ENCODE results near the gene TCERG1.

TCERG1 gene

GRCh38 chr5:146560205-146560812 lies 113.2 kb downstream of the TCERG1 start:
- no peaks in the 10 kb centered on the region for H3K27me3 ChIP-seq (ENCODE audit: insufficient read depth, poor library complexity, severe bottlenecking)
- H3K27ac ChIP-seq (ENCODE audit: poor library complexity, severe bottlenecking): no peak overlapping the region
- no peaks in the 10 kb centered on the region for H3K36me3 ChIP-seq (ENCODE audit: low read depth)
- no peak for TF ChIP-seq CTCF (IDR thresholded peaks at IDR 0.05; ENCODE audit: poor library complexity, severe bottlenecking)
- H3K9me3 ChIP-seq (ENCODE audit: severe bottlenecking): no peaks in the 10 kb centered on the region
- H3K4me3 ChIP-seq (ENCODE audit: severe bottlenecking): no peak overlapping the region
- ATAC-seq (ENCODE audit: low read depth): no peak
- no peaks in the 10 kb centered on the region for H3K4me1 ChIP-seq (ENCODE audit: insufficient read depth, poor library complexity, severe bottlenecking)
- no peak for DNase-seq (ENCODE audit: low spot score)
